ENCODE results near the gene CEP290. TPM values are rescaled to one million over a fixed set of nuclear protein-coding genes. Genes with fewer than 3 reads are reported as not detected.
"Not testable (repeated sequence)": the region's sequence is repeated elsewhere in the genome, so short reads cannot be mapped to it uniquely, and the experiment has no call there.

The CEP290 gene
- total and polyA plus RNA-seq, 8 donors: 10.8 to 36.4 (median 31.0) TPM

- ATAC-seq: no peak
- intact Hi-C loops (cut with DNase I): no loop called here
Observed at GRCh38 chr12:88037770-88038169, 104.1 kb downstream of the CEP290 start.

DNA sequence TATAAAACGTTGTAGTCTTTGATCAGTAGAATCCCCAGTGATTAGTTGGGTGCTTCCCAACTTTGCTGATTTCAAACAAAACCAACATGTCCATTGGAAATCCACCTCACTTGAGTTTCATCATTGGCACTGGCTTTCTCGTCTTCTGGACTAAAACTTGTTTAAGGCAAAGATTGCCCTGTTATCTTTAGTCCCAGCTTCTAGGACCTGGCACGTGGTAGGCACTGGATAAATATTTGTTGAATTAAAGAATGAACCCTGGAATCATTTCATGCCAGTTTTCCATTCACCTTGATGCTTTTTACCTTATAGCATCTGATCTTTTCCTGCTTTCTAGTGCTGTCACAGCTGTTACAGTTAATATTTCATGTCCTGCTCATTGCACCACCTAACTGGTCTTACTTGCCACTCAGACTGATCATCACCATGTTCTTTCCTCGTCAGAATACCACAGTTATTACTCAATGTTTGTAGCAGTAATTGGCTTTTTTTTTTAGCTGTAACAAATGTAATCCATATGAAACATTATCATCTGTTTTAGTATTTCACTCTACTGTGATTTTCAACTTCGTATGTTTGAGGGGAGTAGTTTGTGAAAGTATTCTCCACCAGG lies 105.4 kb downstream of the CEP290 start:
- TF ChIP-seq, protein P1, sequence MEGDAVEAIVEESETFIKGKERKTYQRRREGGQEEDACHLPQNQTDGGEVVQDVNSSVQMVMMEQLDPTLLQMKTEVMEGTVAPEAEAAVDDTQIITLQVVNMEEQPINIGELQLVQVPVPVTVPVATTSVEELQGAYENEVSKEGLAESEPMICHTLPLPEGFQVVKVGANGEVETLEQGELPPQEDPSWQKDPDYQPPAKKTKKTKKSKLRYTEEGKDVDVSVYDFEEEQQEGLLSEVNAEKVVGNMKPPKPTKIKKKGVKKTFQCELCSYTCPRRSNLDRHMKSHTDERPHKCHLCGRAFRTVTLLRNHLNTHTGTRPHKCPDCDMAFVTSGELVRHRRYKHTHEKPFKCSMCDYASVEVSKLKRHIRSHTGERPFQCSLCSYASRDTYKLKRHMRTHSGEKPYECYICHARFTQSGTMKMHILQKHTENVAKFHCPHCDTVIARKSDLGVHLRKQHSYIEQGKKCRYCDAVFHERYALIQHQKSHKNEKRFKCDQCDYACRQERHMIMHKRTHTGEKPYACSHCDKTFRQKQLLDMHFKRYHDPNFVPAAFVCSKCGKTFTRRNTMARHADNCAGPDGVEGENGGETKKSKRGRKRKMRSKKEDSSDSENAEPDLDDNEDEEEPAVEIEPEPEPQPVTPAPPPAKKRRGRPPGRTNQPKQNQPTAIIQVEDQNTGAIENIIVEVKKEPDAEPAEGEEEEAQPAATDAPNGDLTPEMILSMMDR (IDR thresholded peaks at IDR 0.05): no peak
- intact Hi-C loops (cut with DNase I): no loop called here
- H3K4me1 ChIP-seq: peaks cover 9 to 18% of the 10 kb centered on the region in 2 donors
- ATAC-seq: peak; percentile 14
- H3K9me3 ChIP-seq: no peaks in the 10 kb centered on the region
- H3K27ac ChIP-seq: peak overlapping the region in 1 of 2 donors; percentile 83
- H3K4me3 ChIP-seq: peak overlapping the region in 1 of 2 donors; percentile 73
- no peaks in the 10 kb centered on the region for H3K36me3 ChIP-seq
- DNase-seq: no peak
- H3K27me3 ChIP-seq: no peaks in the 10 kb centered on the region

More at GRCh38 chr12:88037770-88038169, 104.1 kb downstream of the CEP290 start:
- no peak for DNase-seq
- no peak overlapping the region for H3K4me3 ChIP-seq
- peaks cover 9 to 18% of the 10 kb centered on the region in 2 donors for H3K4me1 ChIP-seq
- TF ChIP-seq, protein P1 (IDR thresholded peaks at IDR 0.05): no peak
- H3K27me3 ChIP-seq: no peaks in the 10 kb centered on the region
- no peaks in the 10 kb centered on the region for H3K36me3 ChIP-seq
- H3K9me3 ChIP-seq: no peaks in the 10 kb centered on the region
- no peak overlapping the region for H3K27ac ChIP-seq

DNA sequence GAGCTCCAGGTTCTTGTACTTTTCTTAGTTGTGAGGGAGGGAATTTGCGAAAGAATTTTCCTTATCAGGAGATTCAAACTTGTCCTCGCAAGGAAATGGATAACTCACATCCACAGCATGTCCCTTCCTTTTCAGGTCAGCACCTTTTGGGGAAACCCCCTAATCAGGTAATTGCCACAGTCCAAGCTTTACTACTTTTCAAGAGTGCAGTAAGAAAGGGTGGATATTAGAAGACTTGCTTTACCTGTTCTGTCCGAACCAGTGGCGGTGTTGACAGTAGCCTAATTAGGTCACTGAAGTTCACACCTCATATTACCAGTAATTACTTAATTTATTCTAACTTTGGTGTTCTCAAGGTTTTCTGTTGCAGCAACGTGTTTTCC lies 106.0 kb downstream of the CEP290 start:
- no peaks in the 10 kb centered on the region for H3K27me3 ChIP-seq
- H3K4me1 ChIP-seq: peaks cover 9 to 18% of the 10 kb centered on the region in 2 donors
- H3K27ac ChIP-seq: peak overlapping the region; percentile 82 to 83
- DNase-seq (no peak), ATAC-seq (peak; percentile 73)
- H3K9me3 ChIP-seq: no peaks in the 10 kb centered on the region
- TF ChIP-seq, protein P1 (IDR thresholded peaks at IDR 0.05): no peak
- H3K36me3 ChIP-seq: no peaks in the 10 kb centered on the region
- H3K4me3 ChIP-seq: peak overlapping the region; percentile 73 to 86
- intact Hi-C loops (cut with DNase I): no loop called here

DNA sequence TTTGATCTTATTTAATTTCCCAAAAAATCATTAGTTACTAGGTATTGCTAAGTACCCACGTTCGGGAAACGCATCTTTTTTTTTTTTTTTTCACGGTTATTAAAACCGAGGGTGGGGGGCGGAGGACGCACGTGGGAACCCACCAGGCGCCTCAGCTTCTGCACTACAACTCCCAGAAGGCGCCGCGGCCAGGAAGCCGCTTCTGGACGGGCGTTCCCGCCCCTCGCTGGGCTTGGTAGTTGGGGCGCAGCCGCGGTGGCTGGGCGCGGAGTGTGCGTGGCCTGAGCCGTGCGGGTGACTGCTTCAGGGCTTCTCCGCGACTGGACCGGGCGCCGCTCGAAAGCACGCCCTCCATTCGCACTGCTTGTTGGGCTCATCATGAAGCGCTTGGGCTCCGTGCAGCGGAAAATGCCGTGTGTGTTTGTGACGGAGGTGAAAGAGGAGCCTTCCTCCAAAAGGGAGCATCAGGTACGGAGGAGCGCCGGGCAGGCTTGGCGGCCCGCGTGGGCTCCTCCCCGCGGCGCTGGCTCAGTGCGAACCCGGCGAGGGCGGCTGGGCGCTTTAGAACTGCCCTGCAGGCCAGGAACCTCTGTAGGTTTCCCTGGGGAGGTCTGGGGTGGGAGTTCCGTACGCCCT lies 106.5 kb downstream of the CEP290 start:
- Histone ChIP-seq H3K4me1 (peaks cover 9 to 18% of the 10 kb centered on the region in 2 donors), H3K27ac (peak overlapping the region; percentile 82 to 83), H3K4me3 (peak overlapping the region; percentile 73 to 86), H3K9me3 (no peaks in the 10 kb centered on the region), H3K27me3 (no peaks in the 10 kb centered on the region), H3K36me3 (no peaks in the 10 kb centered on the region)
- TF ChIP-seq, protein P1 (IDR thresholded peaks at IDR 0.05): no peak
- DNase-seq: peak; percentile 83 to 97 (median 92)
- peak; percentile 99 for ATAC-seq
- intact Hi-C loops (cut with DNase I): no loop called here

- H3K27ac ChIP-seq; H3K4me3 ChIP-seq; DNase-seq; H3K27me3 ChIP-seq; H3K4me1 ChIP-seq; intact Hi-C loops (cut with DNase I); H3K9me3 ChIP-seq; H3K36me3 ChIP-seq; ATAC-seq: not testable (repeated sequence)
Observed at GRCh38 chr12:88031161-88031560, 110.7 kb downstream of the CEP290 start.

Measured in left lung (tissue), 10 donors.